H1 (cell line): ENCODE results near the gene CACNB2. TPM values are rescaled to one million over a fixed set of nuclear protein-coding genes. Genes with fewer than 3 reads are reported as not detected.

Experiments
- CTCF ChIA-PET: fragments of 300-600 bp; sonication (Branson Sonifier 250); formaldehyde crosslinking; loops from one replicate; lab custom pipeline; 2021; ENCODE audit not compliant: partially characterized antibody; lab: Charles Lee
- POLR2A ChIA-PET: fragments of 300-600 bp; sonication (Branson Sonifier 250); formaldehyde crosslinking; loops from one replicate; lab custom pipeline; 2021; ENCODE audit warnings: inconsistent platforms; ENCODE audit not compliant: partially characterized antibody; lab: Charles Lee
- DNase-seq, 2 experiments: peaks; one replicate each; pipeline versions ENCODE4 v3.0.0 to v3.0.0-alpha.2; 2010 to 2022; ENCODE audit warnings: low spot score in 2 of 2, low read depth in 1 of 2, mixed read lengths in 1 of 2
- FAIRE-seq: peaks from 2 replicates; lab custom pipeline; 2011; peaks lifted over from hg19 to GRCh38; lab: Jason Lieb, UNC
- H2AFZ ChIP-seq: 2 replicates; pipeline ENCODE4 v1.8.1; 2012; ENCODE audit warnings: low read length, inconsistent platforms
- H2AK5ac ChIP-seq: 2 replicates; pipeline ENCODE4 v1.6.1; 2013; ENCODE audit warnings: low read depth, low read length
- H2BK120ac ChIP-seq: replicated peaks from 2 replicates; pipeline ENCODE3; 2013; ENCODE audit warnings: low read depth, low read length, inconsistent platforms
- H2BK12ac ChIP-seq: 2 replicates; pipeline ENCODE4 v1.6.1; 2013; ENCODE audit warnings: low read depth, low read length
- H2BK15ac ChIP-seq: 2 replicates; pipeline ENCODE4 v1.6.1; 2013; ENCODE audit warnings: low read length
- H2BK20ac ChIP-seq: 2 replicates; pipeline ENCODE4 v1.6.1; 2013; ENCODE audit warnings: low read length
- H2BK5ac ChIP-seq: 2 replicates; pipeline ENCODE4 v1.6.1; 2013; ENCODE audit warnings: low read depth, low read length
- H3K14ac ChIP-seq: 2 replicates; pipeline ENCODE4 v1.6.1; 2013; ENCODE audit warnings: inconsistent platforms; ENCODE audit not compliant: insufficient read length
- H3K18ac ChIP-seq: 2 replicates; pipeline ENCODE4 v1.6.1; 2013; ENCODE audit warnings: low read length; ENCODE audit errors: extremely low read depth
- H3K23ac ChIP-seq: 2 replicates; pipeline ENCODE4 v1.6.1; 2013; ENCODE audit warnings: inconsistent platforms; ENCODE audit not compliant: insufficient read length
- H3K23me2 ChIP-seq: 2 replicates; pipeline ENCODE4 v1.6.1; 2013; ENCODE audit warnings: low read depth, low read length
- H3K27ac ChIP-seq: 2 replicates; pipeline ENCODE4 v1.6.1; 2011; ENCODE audit warnings: low read depth, low read length, inconsistent platforms
- H3K27me3 ChIP-seq, 4 experiments: replicated peaks in 1 of 4; 1 replicate in 1 of 4; 2 replicates in 3 of 4; pipeline versions ENCODE4 v1.6.1 to v1.8.1; 2011 to 2013; ENCODE audit warnings: low read length in 3 of 4, mild to moderate bottlenecking in 3 of 4, inconsistent platforms in 2 of 4, mixed read lengths in 2 of 4, moderate library complexity in 1 of 4; ENCODE audit not compliant: control insufficient read depth in 3 of 4, insufficient read depth in 3 of 4; ENCODE audit errors: extremely low read depth in 1 of 4
- H3K36me3 ChIP-seq, 4 experiments: 2 replicates each; pipeline versions ENCODE4 v1.6.1 to v1.8.1; 2011 to 2013; ENCODE audit warnings: mild to moderate bottlenecking in 4 of 4, low read length in 3 of 4, moderate library complexity in 2 of 4, control low read depth in 1 of 4, inconsistent platforms in 1 of 4; ENCODE audit not compliant: insufficient read depth in 4 of 4, control insufficient read depth in 2 of 4
- H3K4ac ChIP-seq: replicated peaks from 2 replicates; pipeline ENCODE3; 2013; ENCODE audit warnings: low read length, low read depth, mixed read lengths, inconsistent platforms; ENCODE audit not compliant: insufficient read length
- H3K4me1 ChIP-seq, 4 experiments: replicated peaks in 1 of 4; 1 replicate in 1 of 4; 2 replicates in 3 of 4; pipeline versions ENCODE4 v1.6.1 to v1.8.1; 2011 to 2013; ENCODE audit warnings: low read length in 3 of 4, inconsistent platforms in 2 of 4, mixed read lengths in 1 of 4; ENCODE audit not compliant: insufficient read depth in 4 of 4, control insufficient read depth in 3 of 4
- H3K4me2 ChIP-seq, 2 experiments: 2 replicates each; pipeline versions ENCODE4 v1.6.1 to v1.8.1; 2011 to 2013; ENCODE audit warnings: low read depth in 2 of 2, low read length in 2 of 2, control low read depth in 1 of 2, inconsistent platforms in 1 of 2, mild to moderate bottlenecking in 1 of 2; ENCODE audit not compliant: insufficient read depth in 1 of 2
- H3K4me3 ChIP-seq, 4 experiments: fragments of 200-600, 300-600 bp in 1 of 4; sonication (generic), shearing (Covaris generic), sonication (Bioruptor Twin) in 1 of 4; 2 replicates each; pipeline versions ENCODE4 v1.5.1 to v1.8.1; 2011 to 2016; ENCODE audit warnings: low read length in 4 of 4, low read depth in 3 of 4, control low read depth in 2 of 4, inconsistent platforms in 2 of 4, mild to moderate bottlenecking in 2 of 4, mixed read lengths in 1 of 4, moderate library complexity in 1 of 4; ENCODE audit not compliant: insufficient read depth in 2 of 4; ENCODE audit errors: extremely low read depth in 1 of 4
- H3K56ac ChIP-seq: replicated peaks from 2 replicates; pipeline ENCODE3; 2013; ENCODE audit warnings: low read depth, mild to moderate bottlenecking, mixed read lengths, low read length, inconsistent platforms; ENCODE audit not compliant: insufficient read length
- H3K79me1 ChIP-seq: 2 replicates; pipeline ENCODE4 v1.6.1; 2013; ENCODE audit warnings: low read depth, low read length, control low read depth
- H3K79me2 ChIP-seq, 2 experiments: 2 replicates each; pipeline versions ENCODE4 v1.6.1 to v1.8.1; 2012 to 2013; ENCODE audit warnings: low read length in 2 of 2, mild to moderate bottlenecking in 2 of 2, inconsistent platforms in 1 of 2; ENCODE audit not compliant: insufficient read depth in 2 of 2, control insufficient read depth in 1 of 2
- H3K9ac ChIP-seq, 4 experiments: replicated peaks in 1 of 4; 1 replicate in 1 of 4; 2 replicates in 3 of 4; pipeline versions ENCODE4 v1.6.1 to v1.8.1; 2011 to 2013; ENCODE audit warnings: low read depth in 3 of 4, low read length in 3 of 4, control low read depth in 2 of 4, mild to moderate bottlenecking in 2 of 4, moderate library complexity in 2 of 4, inconsistent platforms in 1 of 4; ENCODE audit errors: extremely low read depth in 1 of 4
- H3K9me3 ChIP-seq, 2 experiments: 2 replicates each; pipeline versions ENCODE4 v1.6.1 to v1.8.1; 2012 to 2013; ENCODE audit warnings: mild to moderate bottlenecking in 2 of 2, moderate library complexity in 2 of 2, control low read depth in 1 of 2, inconsistent platforms in 1 of 2, low read depth in 1 of 2, low read length in 1 of 2, mixed read lengths in 1 of 2; ENCODE audit not compliant: insufficient read depth in 2 of 2
- H4K20me1 ChIP-seq, 2 experiments: replicated peaks in 1 of 2; 2 replicates each; pipeline versions ENCODE3 to v1.8.1; 2011 to 2013; ENCODE audit warnings: inconsistent platforms in 2 of 2, low read length in 2 of 2, mild to moderate bottlenecking in 1 of 2; ENCODE audit not compliant: insufficient read depth in 2 of 2, control insufficient read depth in 1 of 2
- H4K5ac ChIP-seq: 2 replicates; pipeline ENCODE4 v1.6.1; 2013; ENCODE audit warnings: low read length, low read depth, mixed read lengths, inconsistent platforms; ENCODE audit not compliant: insufficient read length
- H4K8ac ChIP-seq: 2 replicates; pipeline ENCODE4 v1.8.0; 2013; ENCODE audit warnings: mild to moderate bottlenecking, moderate library complexity, low read length, inconsistent platforms; ENCODE audit not compliant: insufficient read depth; ENCODE audit errors: extremely low read depth
- H4K91ac ChIP-seq: replicated peaks from 2 replicates; pipeline ENCODE3; 2013; ENCODE audit warnings: low read length, mixed read lengths, inconsistent platforms; ENCODE audit not compliant: insufficient read length
- CHD2 ChIP-seq: IDR thresholded peaks from 2 replicates; pipeline ENCODE4 v1.6.1; 2012; ENCODE audit warnings: low read length, improper control_type of control experiment
- FOSL1 ChIP-seq: IDR thresholded peaks from 2 replicates; pipeline ENCODE4 v1.6.1; 2011; ENCODE audit warnings: mild to moderate bottlenecking, low read depth, low read length, moderate library complexity; ENCODE audit not compliant: insufficient read depth
- POU5F1 ChIP-seq: IDR thresholded peaks from 2 replicates; pipeline ENCODE4 v1.6.1; 2011; ENCODE audit warnings: low read depth, mild to moderate bottlenecking, low read length, moderate library complexity
- RNF2 ChIP-seq: fragments of 200-900, 300-1000 bp; sonication (generic); IDR thresholded peaks from 2 replicates; pipeline ENCODE4 v1.7.1; 2016; ENCODE audit warnings: borderline replicate concordance, low read depth, mild to moderate bottlenecking, antibody characterized with exemption, low read length; ENCODE audit not compliant: poor library complexity, severe bottlenecking; ENCODE audit errors: missing control alignments
- SIX5 ChIP-seq: IDR thresholded peaks from 2 replicates; pipeline ENCODE4 v1.6.1; 2011; ENCODE audit warnings: mild to moderate bottlenecking, low read depth, low read length
- SP1 ChIP-seq: IDR thresholded peaks from 2 replicates; pipeline ENCODE4 v1.6.1; 2011; ENCODE audit warnings: low read depth, low read length
- SRF ChIP-seq: IDR thresholded peaks from 2 replicates; pipeline ENCODE4 v1.6.1; 2011; ENCODE audit warnings: mild to moderate bottlenecking, low read depth, low read length, moderate library complexity
- TCF12 ChIP-seq: IDR thresholded peaks from 2 replicates; pipeline ENCODE4 v1.6.1; 2011; ENCODE audit warnings: low read depth, mild to moderate bottlenecking, low read length
- WGBS, 2 experiments: shearing (Covaris generic) in 1 of 2; methylation state at CpG; one replicate each; pipeline versions ENCODE4 v1.1.6 to v1.1.7; 2013 to 2015; ENCODE audit warnings: low lambda C conversion rate in 2 of 2, mixed read lengths in 2 of 2, inconsistent platforms in 1 of 2, low coverage in 1 of 2, missing lambda C conversion rate in 1 of 2; ENCODE audit not compliant: insufficient replicate concordance in 2 of 2, insufficient coverage in 1 of 2, insufficient read length in 1 of 2; ENCODE audit errors: extremely low coverage in 1 of 2, missing lambda C conversion rate in 1 of 2; 5-methylcytosine and 5-hydroxymethylcytosine counted together
- polyA plus RNA-seq, 7 experiments: library from polyadenylated mRNA; depleted of rRNA in 3 of 7; stranded (reverse) in 5 of 7; unstranded in 2 of 7; fragments of >200 nt in 5 of 7; fragments of 200-250 nt in 2 of 7; gene quantifications; 1 replicate in 5 of 7; 2 replicates in 1 of 7; 4 replicates in 1 of 7; pipeline versions ENCODE4 v1.2.1 to v1.2.3, GENCODE V29; 2011 to 2013; ENCODE audit warnings: missing spikeins in 2 of 7, mixed read lengths in 2 of 7
- total RNA-seq: library from RNA; stranded (reverse); fragmentation: NEBNext Ultra II Directional; extraction: Animal tissue kit (Norgen Biotek cat#: 25700); gene quantifications from 2 replicates; pipeline ENCODE4 v1.2.1, GENCODE V29; 2021
- TF ChIP-seq, protein P1 (sequence below), 3 experiments: IDR thresholded peaks; 1 replicate in 2 of 3; 2 replicates in 1 of 3; pipeline versions ENCODE4 v1.5.1 to v1.6.1; 2011; ENCODE audit warnings: low read length in 3 of 3, mild to moderate bottlenecking in 3 of 3, inconsistent platforms in 2 of 3, low read depth in 1 of 3, moderate library complexity in 1 of 3; ENCODE audit not compliant: insufficient read depth in 1 of 3; ENCODE audit errors: control extremely low read depth in 1 of 3
- TF ChIP-seq, protein P2 (sequence below): IDR thresholded peaks from 2 replicates; pipeline ENCODE4 v1.6.1; 2012; ENCODE audit warnings: inconsistent platforms
- TF ChIP-seq, protein P3 (sequence below): IDR thresholded peaks from 2 replicates; pipeline ENCODE4 v1.6.1; 2012; ENCODE audit warnings: inconsistent platforms

The CACNB2 gene
- total and polyA plus RNA-seq, 2 of the 8 experiments (the other 6 are each of a cell fraction or from before 2014, with no cell fraction given), result 2.4 to 3.2 TPM

DNA sequence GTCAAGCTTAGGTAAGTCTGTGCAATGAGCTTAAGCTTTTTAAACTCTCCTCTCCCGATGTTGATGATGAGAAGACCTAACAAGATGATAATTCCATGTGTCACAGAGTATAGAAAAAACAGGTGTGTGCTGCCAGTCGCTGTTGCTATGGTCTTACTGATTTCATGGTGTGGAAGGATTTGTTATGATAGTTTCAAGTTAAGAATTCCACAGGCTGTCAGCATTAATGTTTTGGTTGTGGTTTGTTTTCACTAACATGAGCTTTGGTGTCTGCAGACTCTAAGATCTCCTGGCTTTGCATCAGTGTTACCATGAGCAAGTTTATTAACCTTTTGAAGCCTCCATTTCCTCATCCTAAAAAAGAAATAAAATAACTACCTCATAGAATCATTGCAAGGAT, 387.5 kb downstream of the CACNB2 start:
- Histone ChIP-seq H4K91ac (no peak overlapping the region), H2BK5ac (no peak overlapping the region), H3K23ac (no peak overlapping the region), H3K79me2 (no peaks in the 10 kb centered on the region), H3K56ac (no peak overlapping the region), H2BK12ac (no peak overlapping the region), H3K79me1 (no peaks in the 10 kb centered on the region), H3K9ac (no peak overlapping the region), H4K8ac (no peak overlapping the region), H3K9me3 (peaks cover 5 to 6% of the 10 kb centered on the region in 2 experiments; a peak in 1 of 4 replicates), H3K4me2 (no peak overlapping the region), H3K18ac (no peak overlapping the region), H3K36me3 (peaks cover 0 to 5% (median 0%) of the 10 kb centered on the region in 4 experiments; a peak in 3 of 8 replicates), H3K23me2 (no peaks in the 10 kb centered on the region), H3K4ac (no peak overlapping the region), H2BK15ac (no peak overlapping the region), H4K5ac (no peak overlapping the region), H3K4me1 (no peaks in the 10 kb centered on the region), H3K4me3 (no peak overlapping the region), H4K20me1 (no peaks in the 10 kb centered on the region), H3K27me3 (no peaks in the 10 kb centered on the region), H2AK5ac (no peak overlapping the region), H2BK120ac (no peak overlapping the region), H2AFZ (no peak overlapping the region), H3K27ac (no peak overlapping the region), H3K14ac (no peak overlapping the region), H2BK20ac (no peak overlapping the region)
- CTCF ChIA-PET, result interaction anchor here (0.9 kb wide), 1 partner anchor 9 kb away, joined by 3 read pairs; no protein-coding TSS in a partner anchor
- FAIRE-seq (no peak), DNase-seq (no peak)
- POLR2A ChIA-PET, result interaction anchor here (0.9 kb wide), 1 partner anchor 9 kb away, joined by 3 read pairs; no protein-coding TSS in a partner anchor
- WGBS, 2 experiments, result 94% methylated on average over 2 of the region's 2 CpGs; no CpG with 5 or more reads in 1 of the 2 experiments
- no peak for TF ChIP-seq RNF2
- no peak for TF ChIP-seq TCF12
- no peak for TF ChIP-seq FOSL1
- TF ChIP-seq, protein P1, sequence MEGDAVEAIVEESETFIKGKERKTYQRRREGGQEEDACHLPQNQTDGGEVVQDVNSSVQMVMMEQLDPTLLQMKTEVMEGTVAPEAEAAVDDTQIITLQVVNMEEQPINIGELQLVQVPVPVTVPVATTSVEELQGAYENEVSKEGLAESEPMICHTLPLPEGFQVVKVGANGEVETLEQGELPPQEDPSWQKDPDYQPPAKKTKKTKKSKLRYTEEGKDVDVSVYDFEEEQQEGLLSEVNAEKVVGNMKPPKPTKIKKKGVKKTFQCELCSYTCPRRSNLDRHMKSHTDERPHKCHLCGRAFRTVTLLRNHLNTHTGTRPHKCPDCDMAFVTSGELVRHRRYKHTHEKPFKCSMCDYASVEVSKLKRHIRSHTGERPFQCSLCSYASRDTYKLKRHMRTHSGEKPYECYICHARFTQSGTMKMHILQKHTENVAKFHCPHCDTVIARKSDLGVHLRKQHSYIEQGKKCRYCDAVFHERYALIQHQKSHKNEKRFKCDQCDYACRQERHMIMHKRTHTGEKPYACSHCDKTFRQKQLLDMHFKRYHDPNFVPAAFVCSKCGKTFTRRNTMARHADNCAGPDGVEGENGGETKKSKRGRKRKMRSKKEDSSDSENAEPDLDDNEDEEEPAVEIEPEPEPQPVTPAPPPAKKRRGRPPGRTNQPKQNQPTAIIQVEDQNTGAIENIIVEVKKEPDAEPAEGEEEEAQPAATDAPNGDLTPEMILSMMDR (IDR thresholded peaks at IDR 0.05; ENCODE audit: control extremely low read depth in 1 of 3, insufficient read depth in 1 of 3, low read depth in 1 of 3, low read length in 3 of 3), result no peak
- no peak for TF ChIP-seq CHD2
- TF ChIP-seq, protein P2, sequence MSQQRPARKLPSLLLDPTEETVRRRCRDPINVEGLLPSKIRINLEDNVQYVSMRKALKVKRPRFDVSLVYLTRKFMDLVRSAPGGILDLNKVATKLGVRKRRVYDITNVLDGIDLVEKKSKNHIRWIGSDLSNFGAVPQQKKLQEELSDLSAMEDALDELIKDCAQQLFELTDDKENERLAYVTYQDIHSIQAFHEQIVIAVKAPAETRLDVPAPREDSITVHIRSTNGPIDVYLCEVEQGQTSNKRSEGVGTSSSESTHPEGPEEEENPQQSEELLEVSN, result no peak
- TF ChIP-seq SIX5, result no peak
- no peak for TF ChIP-seq SRF
- no peak for TF ChIP-seq POU5F1
- TF ChIP-seq, protein P3, sequence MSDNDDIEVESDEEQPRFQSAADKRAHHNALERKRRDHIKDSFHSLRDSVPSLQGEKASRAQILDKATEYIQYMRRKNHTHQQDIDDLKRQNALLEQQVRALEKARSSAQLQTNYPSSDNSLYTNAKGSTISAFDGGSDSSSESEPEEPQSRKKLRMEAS, result no peak
- no peak for TF ChIP-seq SP1
